Left lung (tissue), 10 donors: ENCODE results near the gene SETD1A. TPM values are rescaled to one million over a fixed set of nuclear protein-coding genes. Genes with fewer than 3 reads are reported as not detected.

Experiments
- ATAC-seq: fragments of 200-7000 bp; cut with Tn5 transposase; one replicate; pipeline ENCODE4 v1.9.1; 2020; ENCODE audit warnings: moderate library complexity
- DNase-seq, 4 donors: peaks; one replicate each; pipeline ENCODE4 v3.0.0-alpha.2; 2013 to 2020
- H3K27ac ChIP-seq, 2 donors: fragments of 200-600 bp; sonication (generic) in 1 of 2; one replicate each; pipeline versions ENCODE4 v1.5.0 to v1.8.0; 2020 to 2021
- H3K27me3 ChIP-seq, 2 donors: fragments of 200-600 bp; sonication (generic) in 1 of 2; one replicate each; pipeline versions ENCODE4 v1.5.0 to v1.8.0; 2020 to 2021
- H3K36me3 ChIP-seq, 2 donors: fragments of 200-600 bp; sonication (generic) in 1 of 2; one replicate each; pipeline versions ENCODE4 v1.5.0 to v1.8.0; 2020 to 2021
- H3K4me1 ChIP-seq, 2 donors: fragments of 200-600 bp; one replicate each; pipeline ENCODE4 v1.8.0; 2021
- H3K4me3 ChIP-seq, 2 donors: fragments of 200-600 bp; sonication (generic) in 1 of 2; one replicate each; pipeline versions ENCODE4 v1.5.0 to v1.8.0; 2020 to 2021; ENCODE audit warnings: mild to moderate bottlenecking in 1 of 2
- H3K9me3 ChIP-seq, 2 donors: fragments of 200-600 bp; sonication (generic) in 1 of 2; one replicate each; pipeline versions ENCODE4 v1.5.0 to v1.8.0; 2020 to 2021
- intact Hi-C, 2 donors: fragments of 100-400 bp; cut with DNase I; formaldehyde crosslinking; loops; one replicate each; pipeline versions ENCODE4 v1.11.2 to v1.14.2; 2022
- polyA plus RNA-seq, 6 donors: library from polyadenylated mRNA; unstranded; fragments of 120-200 nt; gene quantifications; one replicate each; pipeline ENCODE4 v1.2.1, GENCODE V29; 2013; ENCODE audit not compliant: insufficient read length in 6 of 6
- total RNA-seq, 2 donors: library from RNA; stranded (reverse); fragmentation: NEBNext Ultra II Directional; extraction: Animal tissue kit (Norgen Biotek cat#: 25700); gene quantifications; one replicate each; pipeline ENCODE4 v1.2.1, GENCODE V29; 2021
- TF ChIP-seq, protein P1 (sequence below), 2 donors: fragments of 200-600 bp; sonication (generic) in 1 of 2; IDR thresholded peaks; one replicate each; pipeline versions ENCODE4 v1.5.0 to v1.8.0; 2021; ENCODE audit warnings: antibody characterized with exemption in 2 of 2
- donor health status: DM: no; HTN: yes; CAD: no.
- donor health status: DM: no; HTN: no; CAD: no.

The SETD1A gene
- total and polyA plus RNA-seq, 8 donors = 12.1 to 21.5 (median 15.3) TPM

DNA sequence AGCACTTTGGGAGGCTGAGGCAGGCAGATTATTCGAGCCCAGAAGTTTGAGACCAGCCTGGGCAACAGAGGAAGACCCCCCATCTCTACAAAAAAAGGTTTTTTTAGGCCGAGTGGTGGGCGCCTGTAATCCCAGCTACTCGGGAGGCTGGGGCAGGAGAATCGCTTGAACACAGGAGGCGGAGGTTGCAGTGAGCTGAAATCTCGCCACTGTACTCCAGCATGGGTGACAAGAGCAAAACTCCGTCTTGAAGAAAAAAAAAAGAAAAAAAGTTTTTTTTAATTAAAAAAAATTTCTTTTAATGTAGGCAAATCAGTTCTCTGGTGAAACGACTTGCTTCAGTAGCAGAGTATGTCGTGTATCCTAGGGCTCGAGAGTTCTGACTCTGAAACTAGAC lies 38.4 kb downstream of the SETD1A start:
- H3K4me1 ChIP-seq = peaks cover 7 to 24% of the 10 kb centered on the region in 2 donors
- no peak overlapping the region for H3K27ac ChIP-seq
- H3K27me3 ChIP-seq = peaks cover 0 to 26% of the 10 kb centered on the region in 2 donors
- TF ChIP-seq, protein P1, sequence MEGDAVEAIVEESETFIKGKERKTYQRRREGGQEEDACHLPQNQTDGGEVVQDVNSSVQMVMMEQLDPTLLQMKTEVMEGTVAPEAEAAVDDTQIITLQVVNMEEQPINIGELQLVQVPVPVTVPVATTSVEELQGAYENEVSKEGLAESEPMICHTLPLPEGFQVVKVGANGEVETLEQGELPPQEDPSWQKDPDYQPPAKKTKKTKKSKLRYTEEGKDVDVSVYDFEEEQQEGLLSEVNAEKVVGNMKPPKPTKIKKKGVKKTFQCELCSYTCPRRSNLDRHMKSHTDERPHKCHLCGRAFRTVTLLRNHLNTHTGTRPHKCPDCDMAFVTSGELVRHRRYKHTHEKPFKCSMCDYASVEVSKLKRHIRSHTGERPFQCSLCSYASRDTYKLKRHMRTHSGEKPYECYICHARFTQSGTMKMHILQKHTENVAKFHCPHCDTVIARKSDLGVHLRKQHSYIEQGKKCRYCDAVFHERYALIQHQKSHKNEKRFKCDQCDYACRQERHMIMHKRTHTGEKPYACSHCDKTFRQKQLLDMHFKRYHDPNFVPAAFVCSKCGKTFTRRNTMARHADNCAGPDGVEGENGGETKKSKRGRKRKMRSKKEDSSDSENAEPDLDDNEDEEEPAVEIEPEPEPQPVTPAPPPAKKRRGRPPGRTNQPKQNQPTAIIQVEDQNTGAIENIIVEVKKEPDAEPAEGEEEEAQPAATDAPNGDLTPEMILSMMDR (IDR thresholded peaks at IDR 0.05) = no peak
- no peaks in the 10 kb centered on the region for H3K9me3 ChIP-seq
- ATAC-seq (no peak), DNase-seq (no peak)
- H3K4me3 ChIP-seq = no peak overlapping the region
- intact Hi-C loops = no loop called here
- no peaks in the 10 kb centered on the region for H3K36me3 ChIP-seq

GRCh38 chr16:30996324-30996984 lies 38.9 kb downstream of the SETD1A start:
- peak overlapping the region; percentile 40 to 47 for H3K4me3 ChIP-seq
- H3K36me3 ChIP-seq = no peaks in the 10 kb centered on the region
- H3K27me3 ChIP-seq = peaks cover 0 to 21% of the 10 kb centered on the region in 2 donors
- TF ChIP-seq, protein P1 (IDR thresholded peaks at IDR 0.05) = no peak
- DNase-seq (no peak), ATAC-seq (peak; percentile 2)
- H3K9me3 ChIP-seq = no peaks in the 10 kb centered on the region
- peaks cover 7 to 24% of the 10 kb centered on the region in 2 donors for H3K4me1 ChIP-seq
- H3K27ac ChIP-seq = peak overlapping the region in 1 of 2 donors; percentile 13
- intact Hi-C loops = no loop called here

- peak; percentile 97 for ATAC-seq
Measured at GRCh38 chr16:30996985-30997724, 39.6 kb downstream of the SETD1A start.

GRCh38 chr16:30997725-30998711 lies 40.5 kb downstream of the SETD1A start:
- ATAC-seq (peak; percentile 47), DNase-seq (no peak)
- Histone ChIP-seq H3K4me3 (peak overlapping the region; percentile 40 to 47), H3K4me1 (peaks cover 7 to 24% of the 10 kb centered on the region in 2 donors), H3K27me3 (peaks cover 0 to 31% of the 10 kb centered on the region in 2 donors), H3K36me3 (no peaks in the 10 kb centered on the region), H3K27ac (peak overlapping the region in 1 of 2 donors; percentile 18), H3K9me3 (no peaks in the 10 kb centered on the region)
- TF ChIP-seq, protein P1 (IDR thresholded peaks at IDR 0.05) = no peak
- intact Hi-C loops = no loop called here

More at GRCh38 chr16:30996985-30997724, 39.6 kb downstream of the SETD1A start:
- peak overlapping the region; percentile 40 to 47 for H3K4me3 ChIP-seq
- TF ChIP-seq, protein P1 (IDR thresholded peaks at IDR 0.05) = no peak
- peak in 3 of 4 donors; percentile 41 to 96 (median 87) for DNase-seq
- peak overlapping the region in 1 of 2 donors; percentile 18 for H3K27ac ChIP-seq
- H3K4me1 ChIP-seq = peaks cover 7 to 24% of the 10 kb centered on the region in 2 donors
- H3K27me3 ChIP-seq = peaks cover 0 to 27% of the 10 kb centered on the region in 2 donors
- H3K9me3 ChIP-seq = no peaks in the 10 kb centered on the region
- no peaks in the 10 kb centered on the region for H3K36me3 ChIP-seq
- intact Hi-C loops = no loop called here
